GM18526 (cell line): Measurements from ENCODE around the gene POLD4.

Experiments used
- POLR2A ChIP-seq: IDR thresholded peaks from 3 replicates; pipeline ENCODE4 v1.6.1; 2011; ENCODE audit not compliant: insufficient read length; ENCODE audit errors: extremely low read depth

POLD4 gene

GRCh38 chr11:67376063-67376820, 22.9 kb upstream of the POLD4 start:
- TF ChIP-seq POLR2A = no peak

- TF ChIP-seq POLR2A = no peak
These were observed 22.1 kb upstream of the POLD4 start for GRCh38 chr11:67375320-67376055.

GRCh38 chr11:67374571-67375281, 21.4 kb upstream of the POLD4 start:
- no peak for TF ChIP-seq POLR2A

DNA sequence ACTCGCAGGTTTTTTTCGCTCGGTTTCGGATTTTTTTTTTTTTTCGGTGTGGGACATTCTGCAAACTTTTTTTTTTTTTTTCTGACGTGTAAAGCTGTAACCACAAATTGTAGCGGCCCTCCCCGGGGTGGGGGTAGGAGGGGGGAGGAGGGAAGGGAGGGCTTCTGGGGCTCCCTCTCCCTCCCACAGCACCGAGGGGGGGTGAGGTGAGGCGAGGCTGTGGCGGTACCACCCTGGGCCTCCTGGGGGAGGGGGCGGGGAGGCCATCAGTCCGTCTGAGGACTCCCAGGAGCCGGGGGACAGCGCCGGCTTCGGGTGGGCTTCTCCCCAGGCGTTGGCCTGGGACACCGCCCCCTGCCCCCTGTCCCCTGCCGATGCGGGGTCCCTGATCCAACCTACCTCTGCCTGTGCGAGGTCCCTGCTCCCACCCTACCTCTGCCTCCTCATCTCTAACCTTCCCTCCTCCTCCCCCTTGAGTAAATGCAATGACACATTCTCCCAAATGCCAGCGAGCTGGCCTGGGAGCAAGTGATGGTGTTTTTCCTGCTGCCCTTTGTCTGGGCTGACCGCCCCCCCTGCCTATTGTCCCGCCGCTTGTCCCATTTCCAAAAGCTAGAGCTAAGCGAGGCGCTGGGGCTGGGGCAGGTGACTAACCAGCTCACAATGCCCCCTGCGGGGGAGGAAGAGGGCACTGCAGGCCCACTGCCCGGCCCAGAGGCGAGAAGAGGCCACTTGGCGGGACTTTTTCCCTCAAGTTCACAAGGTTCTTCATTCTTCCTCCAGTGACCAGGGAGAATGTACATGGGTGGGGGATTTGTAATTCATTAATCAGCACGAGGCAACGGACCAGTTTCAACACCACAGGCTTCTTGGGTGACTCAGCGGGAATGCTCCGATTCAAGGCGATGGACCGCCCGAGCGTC, 20.6 kb upstream of the POLD4 start:
- no peak for TF ChIP-seq POLR2A

- peak; percentile 35 for TF ChIP-seq POLR2A
These were observed 19.8 kb upstream of the POLD4 start, which contains the start of gene CLCF1 for GRCh38 chr11:67372993-67373647. Gene CLCF1, minus strand, starts transcription at chr11:67373598. Its CDS starts 59 bp downstream, at chr11:67373539.

DNA sequence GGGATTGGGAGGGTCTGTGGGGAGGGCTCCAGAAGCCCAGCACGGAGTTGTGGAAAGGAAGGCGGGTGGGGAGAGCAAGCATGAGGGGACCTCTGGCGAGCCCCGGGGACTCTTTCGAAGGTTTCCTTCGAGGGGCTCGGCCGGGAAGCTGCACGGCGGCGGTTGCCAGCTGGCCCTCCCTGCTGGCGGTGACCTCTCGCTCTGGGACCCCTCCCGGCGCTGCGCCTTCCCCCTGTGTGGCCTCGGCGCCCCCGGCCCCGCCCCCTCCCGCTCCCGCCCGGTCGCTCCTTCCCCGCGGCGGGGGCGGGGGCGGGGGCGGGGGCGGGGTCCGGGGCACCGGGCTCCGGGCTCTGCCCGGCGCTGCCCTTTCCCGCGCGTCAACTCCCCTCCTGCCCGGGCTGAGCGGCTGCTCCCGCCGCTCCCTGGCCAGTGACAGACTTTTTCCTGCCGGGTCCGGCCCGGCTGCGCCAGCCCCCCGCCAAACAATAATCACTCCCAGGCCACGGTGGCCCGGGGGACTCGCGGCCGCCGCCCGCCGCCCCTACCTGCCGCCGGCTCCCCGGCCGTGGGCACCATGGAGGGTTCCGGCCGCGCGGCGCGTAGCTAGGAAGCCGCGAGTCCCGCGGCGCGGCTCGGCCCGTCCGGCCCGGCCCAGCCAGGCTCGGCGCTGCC, 19.1 kb upstream of the POLD4 start:
- TF ChIP-seq POLR2A = no peak

GRCh38 chr11:67371911-67372320, 18.6 kb upstream of the POLD4 start:
- no peak for TF ChIP-seq POLR2A

GRCh38 chr11:67371189-67371910, 18.0 kb upstream of the POLD4 start:
- no peak for TF ChIP-seq POLR2A

- TF ChIP-seq POLR2A = no peak
These were observed 17.2 kb upstream of the POLD4 start for GRCh38 chr11:67370351-67371076.

DNA sequence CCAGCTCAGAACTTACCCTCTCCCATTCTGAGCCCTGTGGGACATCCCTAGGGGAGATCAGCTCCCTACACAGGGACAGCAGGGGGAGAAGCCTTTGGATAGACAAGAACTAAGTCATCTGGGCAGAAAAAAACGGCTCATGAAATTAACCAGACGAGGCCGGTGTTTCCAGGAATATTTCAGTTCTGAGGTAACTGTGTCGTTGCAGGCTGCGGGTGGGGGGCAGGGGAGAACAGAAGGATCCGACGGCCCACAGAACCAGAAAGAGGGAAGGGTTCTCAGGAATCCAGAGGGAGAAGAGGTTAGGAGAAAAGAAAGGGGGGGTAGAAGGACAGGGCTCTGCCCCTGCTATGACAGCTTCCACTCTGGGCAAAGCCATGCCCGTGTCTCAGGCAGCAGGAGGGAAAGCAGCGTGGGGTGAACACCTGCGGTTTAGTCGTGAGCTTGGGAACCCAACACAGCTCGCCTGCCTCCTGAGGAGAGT, 16.5 kb upstream of the POLD4 start:
- no peak for TF ChIP-seq POLR2A

DNA sequence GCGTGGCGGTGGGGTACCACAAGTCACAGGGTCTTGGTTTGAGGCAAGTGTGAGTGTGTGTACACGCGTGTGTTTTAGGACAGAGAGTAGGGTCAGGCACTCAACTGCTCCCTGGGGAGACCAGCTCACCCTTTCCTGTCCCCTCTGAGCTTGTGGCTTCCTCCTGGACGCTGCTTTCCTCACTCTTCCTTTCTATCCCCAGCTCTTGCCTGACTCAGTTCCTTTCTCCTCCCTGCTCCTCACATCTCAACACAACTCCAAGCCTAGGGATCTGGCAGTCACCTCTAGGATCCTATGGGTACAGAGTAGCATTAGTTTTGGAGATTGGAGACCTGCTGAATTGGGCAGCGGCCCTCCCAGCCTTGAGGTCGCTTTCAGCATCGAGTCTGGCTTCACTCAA, 15.9 kb upstream of the POLD4 start:
- TF ChIP-seq POLR2A = no peak

DNA sequence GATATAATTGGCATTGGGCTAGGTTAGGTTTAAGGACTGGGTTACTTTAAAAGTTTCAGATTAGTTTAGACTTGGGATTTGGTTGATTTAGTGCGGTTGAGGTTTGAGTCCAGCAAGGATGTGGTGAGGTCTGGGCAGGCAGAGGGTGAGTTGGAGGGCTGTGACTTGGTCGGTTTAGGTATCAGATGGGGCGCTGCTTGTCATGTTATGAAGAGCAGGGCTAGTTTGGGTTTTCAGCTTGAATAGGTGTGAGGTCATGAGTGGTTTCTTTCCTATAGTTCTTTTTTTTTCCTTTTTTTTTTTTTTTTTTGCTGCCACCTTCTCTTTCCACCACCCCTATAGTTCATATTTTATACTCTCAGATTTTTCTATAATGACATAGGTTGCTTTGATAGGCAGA, 15.3 kb upstream of the POLD4 start:
- TF ChIP-seq POLR2A = no peak
